HEK293T (cell line): Measurements from ENCODE around the gene NDE1.

Experiments
- ARNT ChIP-seq: fragments of 450-650 bp; IDR thresholded peaks from 2 replicates; pipeline ENCODE4 v1.6.1; 2017; ENCODE audit warnings: mild to moderate bottlenecking
- BHLHE40 ChIP-seq: fragments of 450-650 bp; IDR thresholded peaks from 2 replicates; pipeline ENCODE4 v1.6.1; 2016; ENCODE audit warnings: mild to moderate bottlenecking, moderate library complexity, borderline replicate concordance
- FOXM1 ChIP-seq: fragments of 450-650 bp; IDR thresholded peaks from 2 replicates; pipeline ENCODE4 v1.6.1; 2017; ENCODE audit warnings: mild to moderate bottlenecking, borderline replicate concordance
- TARDBP ChIP-seq: fragments of 450-650 bp; IDR thresholded peaks from 2 replicates; pipeline ENCODE4 v1.6.1; 2016

GRCh38 chr16:15729152-15729551, 79.1 kb downstream of the NDE1 start:
- no peak for TF ChIP-seq FOXM1
- TF ChIP-seq TARDBP, result no peak
- TF ChIP-seq ARNT, result no peak
- TF ChIP-seq BHLHE40, result no peak
